HG02870 (cell line): Measurements from ENCODE around the gene NFYB.
"Not testable (repeated sequence)": the region's sequence is repeated elsewhere in the genome, so short reads cannot be mapped to it uniquely, and the experiment has no call there.

Source experiments
- ATAC-seq: cut with Tn5 transposase; IDR thresholded peaks from one replicate; pipeline ENCODE4 v1.9.1; 2021; ENCODE audit warnings: mild to moderate bottlenecking, moderate library complexity; ENCODE audit not compliant: unreplicated experiment

The NFYB gene

DNA sequence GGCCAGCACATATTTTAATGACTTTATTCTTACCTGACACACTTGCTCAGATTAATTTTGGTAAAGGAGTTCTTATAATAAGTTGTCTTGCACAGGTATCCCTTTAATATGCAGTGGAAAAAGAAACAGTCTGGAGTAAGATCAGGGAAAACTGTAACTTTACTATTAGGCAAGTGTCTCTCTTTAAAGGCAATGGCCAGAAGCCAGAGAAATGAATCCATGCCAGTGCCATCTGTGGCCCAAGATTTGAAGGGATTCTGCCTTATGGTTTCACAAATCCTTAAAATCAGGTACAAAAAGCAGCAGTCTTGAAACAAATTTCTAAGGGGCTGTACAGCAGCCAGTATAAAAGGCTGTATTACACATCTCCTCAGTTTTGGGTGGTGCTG lies 22.4 kb downstream of the NFYB start:
- ATAC-seq: no peak

DNA sequence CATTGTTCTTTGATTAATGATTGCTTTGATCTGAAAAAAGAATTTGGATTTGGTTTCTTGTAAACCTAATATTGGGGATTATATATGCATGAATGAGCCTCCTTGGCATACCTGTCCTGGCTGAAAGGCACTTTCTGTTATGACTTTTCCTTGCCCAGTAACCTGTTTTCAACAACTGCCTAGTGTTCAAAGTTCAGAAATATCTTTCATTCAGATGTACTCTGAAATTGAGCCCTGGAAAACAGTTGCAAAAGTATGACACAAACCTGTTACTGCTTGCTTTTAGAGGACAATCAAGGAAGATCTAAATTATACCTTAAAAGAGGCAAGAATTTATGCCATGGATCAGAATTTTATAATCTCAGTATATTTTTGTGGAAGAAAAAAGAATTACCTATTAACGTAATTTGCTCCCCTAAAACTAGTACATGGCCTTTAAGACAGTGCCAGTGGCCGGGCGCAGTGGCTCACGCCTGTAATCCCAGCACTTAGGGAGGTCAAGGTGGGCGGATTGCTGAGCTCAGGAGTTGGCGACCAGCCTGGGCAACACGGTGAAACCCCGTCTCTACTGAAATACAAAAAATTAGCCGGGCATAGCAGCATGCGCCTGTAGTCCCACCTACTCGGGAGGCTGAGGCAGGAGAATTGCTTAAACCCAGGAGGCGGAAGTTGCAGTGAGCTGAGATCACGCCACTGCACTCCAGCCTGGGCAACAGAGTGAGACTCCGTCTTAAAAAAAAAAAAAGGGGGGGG lies 23.0 kb downstream of the NFYB start:
- ATAC-seq: not testable (repeated sequence)

DNA sequence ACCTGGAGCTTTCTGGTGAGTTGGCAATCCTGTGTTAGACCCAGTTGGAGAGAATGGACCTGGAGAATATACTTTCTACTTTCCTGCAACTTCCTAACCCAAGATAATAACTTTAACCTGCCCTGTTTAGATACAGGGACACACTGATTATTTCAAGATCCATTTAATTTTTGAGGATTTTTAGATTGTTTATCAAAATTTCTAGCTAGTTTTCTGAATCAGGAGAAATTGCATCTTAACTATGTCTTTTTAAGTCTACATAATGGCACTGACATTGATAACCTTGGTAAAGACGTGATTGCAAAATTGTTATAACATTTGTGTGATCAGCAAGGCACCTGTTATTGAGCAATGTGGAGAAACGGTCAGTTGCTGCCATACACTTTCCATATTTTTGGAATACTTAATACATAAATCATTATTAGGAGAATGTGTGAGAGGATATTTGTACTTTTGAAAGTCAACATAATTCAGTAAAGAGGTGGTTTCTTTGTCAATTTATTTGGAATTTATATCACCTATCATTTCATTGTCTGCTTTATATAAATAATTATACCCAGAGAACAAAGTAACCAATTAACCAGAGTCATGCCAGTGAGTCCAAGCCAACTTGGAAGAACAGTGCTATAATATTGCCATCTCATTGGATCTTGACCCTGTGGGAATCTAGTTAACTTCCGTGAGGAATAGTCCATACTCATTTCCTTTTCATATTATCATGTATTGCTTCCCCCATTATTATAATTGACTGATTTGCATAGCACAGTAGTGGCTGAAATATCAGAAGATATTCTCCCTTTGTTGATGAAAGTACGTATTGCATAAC lies 28.4 kb downstream of the NFYB start:
- no peak for ATAC-seq

DNA sequence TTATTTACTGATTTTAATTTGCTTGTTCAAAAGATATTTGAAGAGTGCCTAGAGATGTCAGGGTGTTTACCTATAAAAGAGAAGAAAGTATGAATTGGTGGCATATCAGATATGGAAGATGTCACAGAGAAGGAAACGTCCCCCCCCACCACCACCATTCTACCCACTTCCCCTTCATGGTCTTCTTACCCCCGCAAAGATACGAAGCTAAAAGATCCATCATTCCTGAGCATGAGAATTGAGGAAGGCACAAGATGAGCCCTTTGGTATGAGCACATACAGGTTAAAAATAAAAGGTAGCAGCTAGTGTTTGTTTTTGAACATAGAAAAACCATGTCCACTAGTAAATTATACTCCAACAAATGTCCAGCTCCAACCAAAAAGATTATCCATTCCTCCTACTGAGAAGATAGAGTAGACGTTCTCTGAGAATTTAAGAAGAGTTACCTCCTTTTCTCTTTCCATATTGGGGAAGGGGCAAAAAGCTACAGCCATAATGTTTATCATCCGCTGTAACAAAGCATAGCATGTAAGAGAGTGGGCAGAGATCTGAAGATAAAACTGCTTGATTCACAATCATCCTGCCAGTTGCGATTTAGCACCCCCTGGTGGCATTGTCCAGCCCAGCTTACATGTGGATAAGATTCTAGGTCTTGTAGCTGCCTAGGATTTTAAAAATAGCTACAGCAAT lies 29.1 kb downstream of the NFYB start:
- no peak for ATAC-seq

DNA sequence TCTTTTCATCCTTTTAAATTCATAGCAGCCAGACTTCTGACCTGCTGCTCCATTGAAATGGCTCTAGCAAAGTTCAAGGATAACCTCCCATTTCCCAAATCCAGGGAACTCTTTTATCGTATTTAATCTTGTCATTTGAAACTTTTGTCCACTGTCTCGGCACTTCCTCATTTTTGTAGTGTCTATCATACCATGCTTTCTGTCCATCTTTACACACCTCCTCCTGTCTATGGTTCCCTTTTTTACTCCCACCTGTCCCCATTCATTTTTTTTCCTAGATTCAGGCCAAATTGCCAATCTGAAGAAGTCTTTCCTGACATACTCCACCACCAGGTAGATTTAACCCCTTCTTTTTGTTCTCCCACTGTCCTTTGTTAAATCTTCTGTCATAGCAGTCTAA lies 31.0 kb downstream of the NFYB start:
- no peak for ATAC-seq

DNA sequence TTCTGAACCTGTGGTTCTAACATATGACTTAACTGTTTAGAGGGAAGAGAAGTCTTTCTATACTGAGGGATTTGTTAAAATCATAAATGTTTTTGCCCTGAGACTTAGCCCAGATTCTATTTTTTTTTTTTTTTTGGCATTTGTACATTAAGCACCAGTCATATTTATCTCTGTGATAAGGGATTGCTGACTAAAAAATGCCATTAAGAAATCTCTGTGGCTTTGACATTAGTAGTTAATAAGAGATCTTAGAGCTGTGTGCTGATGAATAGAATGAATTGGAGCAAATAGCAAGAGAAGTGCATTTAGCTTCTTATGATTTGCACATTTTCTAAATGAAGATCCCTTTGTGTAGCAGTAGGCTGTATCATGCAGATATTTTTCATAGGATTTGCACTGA lies 32.5 kb downstream of the NFYB start:
- no peak for ATAC-seq

DNA sequence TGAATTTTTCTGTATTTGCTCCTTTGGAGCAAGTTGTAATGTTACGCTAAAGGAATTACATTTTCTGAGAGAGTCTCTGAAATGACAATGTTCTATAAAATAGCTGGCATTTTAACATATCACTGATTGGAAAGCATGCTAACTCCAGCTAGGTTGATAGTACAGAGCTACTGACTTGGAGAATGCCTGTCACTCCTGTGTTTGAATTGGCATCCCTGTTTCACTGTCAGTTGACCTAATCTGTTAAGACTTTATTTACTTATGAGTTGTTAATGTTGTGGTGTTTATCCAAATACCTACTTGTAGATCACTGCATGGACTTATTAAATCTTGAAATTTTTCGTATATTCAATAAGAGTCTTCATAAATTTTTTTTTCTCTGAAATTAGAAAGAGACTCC lies 40.1 kb downstream of the NFYB start:
- ATAC-seq: no peak

DNA sequence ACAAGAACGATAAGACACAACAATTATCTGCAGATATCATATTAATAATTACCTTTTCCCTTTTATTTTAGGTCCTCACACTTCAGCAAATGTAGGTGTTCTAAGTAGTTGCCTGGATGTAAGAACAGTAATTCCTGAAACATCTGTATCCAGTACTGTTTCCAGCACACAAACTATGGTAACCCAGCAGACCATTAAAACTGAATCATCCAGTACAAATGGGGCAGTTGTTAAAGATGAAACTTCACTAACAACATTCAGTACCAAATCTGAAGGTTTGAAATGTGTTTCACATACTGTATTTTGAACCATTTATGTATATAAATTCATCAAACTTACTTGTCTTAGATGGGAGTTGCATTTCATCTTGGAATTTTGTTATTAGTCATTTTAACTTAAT lies 42.7 kb downstream of the NFYB start:
- ATAC-seq: no peak

DNA sequence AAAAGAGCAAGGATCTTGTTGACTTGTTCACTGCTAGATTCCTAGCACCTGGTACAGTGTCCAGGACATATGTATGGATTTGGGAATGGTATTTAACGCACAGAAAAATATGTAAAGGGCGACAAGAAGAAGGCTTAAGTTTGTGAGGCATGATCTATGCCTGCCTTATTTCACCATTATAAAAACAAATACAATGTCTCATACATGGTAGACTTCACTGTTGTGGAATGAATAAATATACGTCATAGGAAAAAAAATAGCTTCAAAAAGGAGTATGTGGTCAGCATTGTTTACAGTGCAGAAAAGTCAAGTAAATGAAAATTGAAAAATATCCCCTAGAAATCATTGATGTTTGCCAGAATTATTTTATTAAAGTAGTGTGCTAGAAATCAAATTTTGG lies 43.7 kb downstream of the NFYB start:
- no peak for ATAC-seq

DNA sequence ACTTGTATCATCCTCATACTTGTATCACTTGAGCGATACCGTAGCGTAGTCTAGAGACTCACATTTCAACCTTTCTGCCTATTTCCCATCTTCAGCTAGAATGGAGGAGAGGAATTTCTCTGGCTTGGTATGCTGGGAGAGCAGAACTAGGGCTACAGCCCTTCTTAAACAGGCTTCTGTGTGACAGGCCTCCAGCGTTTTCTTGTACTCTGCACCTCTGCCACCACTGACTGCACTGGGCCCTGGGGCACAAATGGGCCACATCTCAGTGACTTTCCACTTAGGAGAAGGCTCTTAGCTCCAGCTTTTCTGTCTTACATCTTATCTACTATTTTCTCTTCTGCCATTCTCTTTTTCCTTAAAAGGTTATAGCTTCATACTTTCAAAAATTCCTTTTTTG lies 46.9 kb downstream of the NFYB start:
- ATAC-seq: no peak

DNA sequence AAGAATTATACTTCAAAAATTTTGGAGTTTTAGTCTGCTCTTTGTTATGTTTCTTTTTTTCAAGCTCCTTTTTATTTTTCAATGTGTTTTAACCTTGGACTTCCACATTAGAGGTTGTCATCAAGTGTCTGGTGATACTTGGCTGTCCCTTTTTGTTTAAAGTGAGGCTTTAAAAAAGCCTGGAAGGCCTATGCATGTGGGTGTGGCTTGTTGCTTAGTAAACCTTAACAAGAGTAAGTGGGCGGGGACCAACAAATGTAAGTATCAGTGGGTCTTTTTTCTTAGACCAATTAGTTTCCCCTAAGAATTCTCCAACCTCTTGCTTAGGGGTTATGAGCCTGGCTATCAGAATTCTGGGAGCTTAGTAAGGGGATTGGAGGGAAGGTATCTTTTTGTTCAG lies 47.3 kb downstream of the NFYB start:
- ATAC-seq: no peak

DNA sequence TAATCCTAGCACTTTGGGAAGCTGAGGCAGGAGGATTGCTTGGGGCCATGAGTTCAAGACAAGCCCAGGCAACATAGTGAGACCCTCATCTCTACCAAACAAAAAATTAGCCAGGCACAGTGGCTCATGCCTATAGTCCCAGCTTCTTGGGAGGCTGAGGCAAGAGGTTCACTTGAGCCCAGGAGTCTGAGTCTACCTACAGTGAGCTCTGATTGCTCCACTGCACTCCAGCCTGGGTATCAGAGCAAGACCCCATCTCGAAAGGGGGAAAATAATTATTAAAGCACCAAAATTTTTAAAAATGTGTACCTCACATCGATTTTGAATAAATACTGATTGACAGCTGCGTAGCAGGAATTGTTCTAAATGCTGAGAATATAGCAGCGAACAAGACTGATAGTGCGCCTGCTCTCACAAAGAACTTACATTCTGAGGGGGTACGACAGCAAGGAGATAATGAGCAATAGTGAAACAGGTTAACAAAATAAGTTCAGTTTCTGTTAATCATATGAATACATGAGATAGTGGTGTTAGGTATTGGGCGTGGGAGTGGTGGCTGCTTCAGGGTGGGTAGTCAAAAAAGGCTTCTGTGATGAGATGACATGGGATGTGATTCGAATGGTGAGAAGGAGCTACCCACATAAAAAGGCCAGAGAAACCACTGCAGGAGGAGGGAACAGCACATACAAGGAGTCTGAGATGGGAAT lies 54.1 kb downstream of the NFYB start:
- peak; percentile 95 for ATAC-seq

DNA sequence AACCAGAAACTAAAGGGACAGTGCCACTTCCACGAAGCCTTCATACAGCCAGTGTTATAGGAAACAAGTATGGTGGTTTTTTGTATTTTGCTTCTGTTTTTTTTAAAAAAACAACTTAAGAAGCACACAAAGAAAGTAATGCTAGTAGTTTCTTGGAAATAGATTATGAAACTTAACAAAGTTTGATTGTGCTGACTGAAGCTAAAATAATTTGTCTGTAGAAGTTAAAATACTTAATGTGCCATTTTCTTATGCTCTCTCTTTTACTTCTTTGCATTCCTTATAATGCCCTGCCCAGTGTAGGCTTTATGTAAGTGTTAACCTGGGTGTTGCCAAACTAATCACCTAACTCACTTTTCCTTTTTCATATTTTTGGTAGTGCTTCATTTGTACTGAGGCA lies 57.2 kb downstream of the NFYB start:
- no peak for ATAC-seq

DNA sequence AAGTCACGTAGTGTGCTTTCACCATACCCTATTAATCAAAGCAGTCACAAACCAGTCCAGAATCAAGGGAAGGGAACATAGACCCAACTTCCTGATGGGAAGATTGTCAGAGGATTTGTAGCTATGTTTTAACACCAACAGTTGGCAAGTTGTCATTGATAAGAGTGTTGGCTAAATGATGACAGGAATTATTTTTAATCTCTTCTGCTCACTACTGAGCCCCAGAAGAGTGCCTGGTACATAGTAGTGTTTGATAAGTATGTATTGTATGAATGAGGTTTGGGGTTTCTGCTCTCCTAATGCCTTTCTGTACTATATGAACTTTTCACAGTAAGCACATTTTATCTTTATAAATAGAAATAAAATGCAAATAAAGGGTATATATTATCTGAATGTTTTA lies 59.0 kb downstream of the NFYB start:
- ATAC-seq: no peak

DNA sequence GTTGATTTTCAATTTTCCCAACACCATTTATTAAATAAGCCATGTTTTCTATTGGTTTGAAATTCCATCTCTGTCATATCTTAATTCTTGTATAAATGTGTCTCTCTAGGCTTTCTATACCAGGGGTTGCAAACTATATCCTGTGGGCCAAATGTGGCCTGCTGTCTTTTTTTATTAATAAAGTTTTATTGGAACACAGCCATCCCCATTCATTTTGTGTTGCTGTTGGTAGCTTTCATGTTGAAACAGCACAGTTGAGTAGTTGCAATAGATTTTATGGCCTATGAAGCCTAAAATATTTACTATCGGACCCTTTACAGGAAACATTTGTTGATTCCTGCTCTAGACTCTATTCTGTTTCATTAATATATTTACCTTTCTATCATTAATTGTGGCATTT lies 64.3 kb downstream of the NFYB start:
- no peak for ATAC-seq

DNA sequence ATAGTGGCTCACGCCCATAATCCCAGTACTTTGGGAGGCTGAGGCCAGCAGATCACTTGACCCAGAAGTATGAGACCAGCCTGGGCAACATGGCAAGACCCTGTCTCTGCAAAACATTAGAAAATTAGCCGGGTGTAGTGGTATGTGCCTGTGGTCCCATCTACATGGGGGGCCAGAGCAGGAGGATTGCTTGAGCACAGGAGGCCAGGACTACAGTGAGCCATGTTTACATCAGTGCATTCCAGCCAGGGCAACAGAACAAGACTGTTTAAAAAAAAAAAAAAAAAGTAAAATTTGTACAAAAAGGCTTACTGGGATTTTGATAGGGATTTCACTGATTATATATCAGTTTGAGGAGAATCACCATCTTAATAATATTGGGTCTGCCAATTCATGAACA lies 65.9 kb downstream of the NFYB start:
- ATAC-seq: no peak
